Endothelial cell of umbilical vein (primary cell): ENCODE measurements around the gene BRI3BP. TPM values are rescaled to one million over a fixed set of nuclear protein-coding genes. Genes with fewer than 3 reads are reported as not detected.

Experiments
- BruUV-seq: library from RNA; stranded (reverse); fragments of 400-500 nt; replicated peaks from 2 replicates; lab custom pipeline; 2021; lab: Mats Ljungman, UMichigan
- CTCF ChIA-PET: fragments of 300-600, 350-600 bp; sonication (Branson Sonifier 250); formaldehyde crosslinking; loops from one replicate; lab custom pipeline; 2021; ENCODE audit warnings: antibody characterized with exemption, inconsistent platforms; lab: Charles Lee
- POLR2A ChIA-PET: fragments of 300-600, 350-600 bp; sonication (Branson Sonifier 250); formaldehyde crosslinking; loops from one replicate; lab custom pipeline; 2021; ENCODE audit warnings: antibody characterized with exemption, inconsistent platforms; lab: Charles Lee
- DNase-seq: peaks from one replicate; pipeline ENCODE4 v3.0.0-alpha.2; 2011; ENCODE audit warnings: low read depth, low spot score
- FAIRE-seq: peaks from 2 replicates; lab custom pipeline; 2011; peaks lifted over from hg19 to GRCh38; lab: Jason Lieb, UNC
- H2AFZ ChIP-seq: 2 replicates; pipeline ENCODE4 v1.6.0; 2012; ENCODE audit warnings: low read depth, low read length, control low read depth, inconsistent platforms
- H3K27ac ChIP-seq: 2 replicates; pipeline ENCODE4 v1.5.1; 2011; ENCODE audit warnings: low read depth, mild to moderate bottlenecking, control low read depth, low read length, moderate library complexity; ENCODE audit not compliant: insufficient read depth
- H3K27me3 ChIP-seq, 2 experiments: 2 replicates each; pipeline versions ENCODE4 v1.6.0 to v1.6.1; 2011; ENCODE audit warnings: low read length in 2 of 2, mixed read lengths in 1 of 2; ENCODE audit not compliant: control insufficient read depth in 2 of 2, insufficient read depth in 2 of 2
- H3K36me3 ChIP-seq, 2 experiments: 2 replicates in 1 of 2; 3 replicates in 1 of 2; pipeline ENCODE4 v1.5.1; 2011; ENCODE audit warnings: low read length in 2 of 2, mild to moderate bottlenecking in 1 of 2, moderate library complexity in 1 of 2; ENCODE audit not compliant: control insufficient read depth in 2 of 2, insufficient read depth in 2 of 2; ENCODE audit errors: extremely low read depth in 1 of 2
- H3K4me1 ChIP-seq: 3 replicates; pipeline ENCODE4 v1.5.1; 2011; ENCODE audit warnings: mild to moderate bottlenecking, low read length; ENCODE audit not compliant: control insufficient read depth, insufficient read depth; ENCODE audit errors: extremely low read depth
- H3K4me2 ChIP-seq: 2 replicates; pipeline ENCODE4 v1.6.1; 2011; ENCODE audit warnings: low read length, control low read depth, mixed read lengths; ENCODE audit not compliant: insufficient read depth
- H3K4me3 ChIP-seq, 3 experiments: fragments of 200-600 bp in 1 of 3; sonication (generic), shearing (Covaris generic) in 1 of 3; replicated peaks in 1 of 3; 2 replicates each; pipeline ENCODE4 v1.5.1; 2011 to 2016; ENCODE audit warnings: control low read depth in 3 of 3, low read length in 3 of 3, mild to moderate bottlenecking in 2 of 3, inconsistent platforms in 1 of 3, low read depth in 1 of 3, moderate library complexity in 1 of 3; ENCODE audit not compliant: insufficient read depth in 1 of 3
- H3K79me2 ChIP-seq: 2 replicates; pipeline ENCODE4 v1.6.0; 2012; ENCODE audit warnings: low read length, inconsistent platforms; ENCODE audit not compliant: control insufficient read depth, insufficient read depth
- H3K9ac ChIP-seq: replicated peaks from 2 replicates; pipeline ENCODE3; 2011; ENCODE audit warnings: low read length, control low read depth; ENCODE audit not compliant: insufficient read depth; ENCODE audit errors: extremely low read depth
- H3K9me1 ChIP-seq: replicated peaks from 3 replicates; pipeline ENCODE4 v1.6.0; 2011; ENCODE audit warnings: mild to moderate bottlenecking, low read length; ENCODE audit not compliant: control insufficient read depth, insufficient read depth; ENCODE audit errors: extremely low read depth
- H3K9me3 ChIP-seq: replicated peaks from 2 replicates; pipeline ENCODE4 v1.5.1; 2012; ENCODE audit warnings: low read length, inconsistent platforms; ENCODE audit not compliant: control insufficient read depth, insufficient read depth
- H4K20me1 ChIP-seq: replicated peaks from 2 replicates; pipeline ENCODE3; 2011; ENCODE audit warnings: mild to moderate bottlenecking, low read length; ENCODE audit not compliant: control insufficient read depth, insufficient read depth; ENCODE audit errors: extremely low read depth
- CTCF ChIP-seq, 2 donors: IDR thresholded peaks; 1 replicate in 1 of 2; 2 replicates in 1 of 2; pipeline ENCODE4 v1.5.1; 2011; ENCODE audit warnings: low read length in 2 of 2, mild to moderate bottlenecking in 2 of 2, moderate library complexity in 2 of 2, control low read depth in 1 of 2, inconsistent platforms in 1 of 2, low read depth in 1 of 2; ENCODE audit not compliant: insufficient read depth in 1 of 2; ENCODE audit errors: extremely low read depth in 1 of 2
- EZH2 ChIP-seq: IDR thresholded peaks from 2 replicates; pipeline ENCODE4 v1.6.1; 2012; ENCODE audit warnings: borderline replicate concordance, low read depth, mild to moderate bottlenecking, moderate library complexity, low read length, inconsistent platforms; ENCODE audit not compliant: severe bottlenecking
- FOS ChIP-seq: IDR thresholded peaks from 2 replicates; pipeline ENCODE4 v1.6.1; 2011; ENCODE audit warnings: mild to moderate bottlenecking, low read length, moderate library complexity, borderline replicate concordance; ENCODE audit not compliant: insufficient read depth
- GATA2 ChIP-seq: IDR thresholded peaks from 2 replicates; pipeline ENCODE4 v1.7.0; 2011; ENCODE audit warnings: low read depth, mild to moderate bottlenecking, moderate library complexity, mixed read lengths, low read length; ENCODE audit not compliant: insufficient read length, insufficient read depth
- JUN ChIP-seq: IDR thresholded peaks from 2 replicates; pipeline ENCODE4 v1.6.1; 2011; ENCODE audit warnings: borderline replicate concordance, low read depth; ENCODE audit not compliant: insufficient read length, insufficient read depth
- MAX ChIP-seq: IDR thresholded peaks from 2 replicates; pipeline ENCODE4 v1.6.1; 2011; ENCODE audit not compliant: insufficient read depth, insufficient read length
- MYC ChIP-seq: IDR thresholded peaks from one replicate; pipeline ENCODE4 v1.6.1; 2011; ENCODE audit warnings: mild to moderate bottlenecking, low read depth, low read length
- POLR2A ChIP-seq: IDR thresholded peaks from 2 replicates; pipeline ENCODE4 v1.6.1; 2012; ENCODE audit warnings: low read depth, mild to moderate bottlenecking, control low read depth, low read length
- POLR2AphosphoS5 ChIP-seq: IDR thresholded peaks from 2 replicates; pipeline ENCODE4 v1.6.1; 2012; ENCODE audit warnings: low read depth, mild to moderate bottlenecking, control low read depth, low read length, moderate library complexity; ENCODE audit not compliant: insufficient read depth
- dilution Hi-C: fragments of 300-500 bp; cut with MboI; formaldehyde crosslinking; loops from one replicate; pipeline ENCODE4 v1.15.0; 2019; ENCODE audit warnings: low sequenced_read_pairs; ENCODE audit not compliant: extremely low pct_ligation_motif_present
- intact Hi-C: fragments of 100-400 bp; cut with micrococcal nuclease; formaldehyde crosslinking; loops from one replicate; pipeline ENCODE4 v1.10.0; 2022
- polyA plus RNA-seq, 4 experiments: library from polyadenylated mRNA; depleted of rRNA in 3 of 4; stranded (reverse) in 3 of 4; unstranded in 1 of 4; fragments of >200 nt; gene quantifications; 2 replicates each; pipeline versions ENCODE4 v1.2.1 to v1.2.3, GENCODE V29; 2011 to 2012; ENCODE audit warnings: missing spikeins in 1 of 4
- total RNA-seq: library from RNA; stranded (reverse); gene quantifications from 2 replicates; pipeline ENCODE4 v1.2.3, GENCODE V29; 2021

Gene BRI3BP
- total and polyA plus RNA-seq, 2 donors (not counting 3 experiments of a cell fraction or from before 2014, with no cell fraction given) = 3.4 to 8.2 TPM

- TF ChIP-seq MAX (no peak), JUN (no peak), EZH2 (no peak), POLR2AphosphoS5 (no peak), FOS (no peak), MYC (no peak), GATA2 (no peak), CTCF (IDR thresholded peaks at IDR 0.05; ENCODE audit: extremely low read depth in 1 of 2, insufficient read depth in 1 of 2, low read depth in 1 of 2, low read length in 2 of 2) (no peak), POLR2A (no peak)
- H3K36me3 ChIP-seq = no peaks in the 10 kb centered on the region
- H2AFZ ChIP-seq = peak overlapping the region; percentile 83
- no peak overlapping the region for H3K27ac ChIP-seq
- no TSS peak for BruUV-seq
- POLR2A ChIA-PET = interaction anchor here (0.7 kb wide), 2 partner anchors 150 to 462 kb away, joined by 3 to 5 read pairs; partner anchors contain the start of gene UBC
- no peaks in the 10 kb centered on the region for H3K9me1 ChIP-seq
- CTCF ChIA-PET = interaction anchor here (1.9 kb wide), 1 partner anchor 15 kb away, joined by 6 read pairs; no protein-coding TSS in a partner anchor
- no peaks in the 10 kb centered on the region for H3K9me3 ChIP-seq
- DNase-seq (no peak), FAIRE-seq (no peak)
- H3K79me2 ChIP-seq = peaks cover 7% of the 10 kb centered on the region
- dilution Hi-C loops (no loop called here), intact Hi-C loops (loop anchor here (2.0 kb wide), 1 partner anchor 76 kb away; the partner anchor contains the start of gene DHX37)
- H3K9ac ChIP-seq = no peak overlapping the region
- peaks cover 0 to 3% of the 10 kb centered on the region in 2 experiments for H3K27me3 ChIP-seq
- H4K20me1 ChIP-seq = no peaks in the 10 kb centered on the region
- H3K4me2 ChIP-seq = peak overlapping the region; percentile 81
- H3K4me1 ChIP-seq = peaks cover 13% of the 10 kb centered on the region
- peak overlapping the region in 1 of 3 experiments; percentile 51 for H3K4me3 ChIP-seq
These were observed 71.0 kb downstream of the BRI3BP start for GRCh38 chr12:125064492-125064891.
